HG02610 (cell line): ENCODE data around the gene OLFM2.
"Not testable (repeated sequence)": the region's sequence is repeated elsewhere in the genome, so short reads cannot be mapped to it uniquely, and the experiment has no call there.

Experiments used
- ATAC-seq: cut with Tn5 transposase; IDR thresholded peaks from one replicate; pipeline ENCODE4 v1.9.1; 2021; ENCODE audit warnings: mild to moderate bottlenecking, moderate library complexity; ENCODE audit not compliant: unreplicated experiment

Gene OLFM2

DNA sequence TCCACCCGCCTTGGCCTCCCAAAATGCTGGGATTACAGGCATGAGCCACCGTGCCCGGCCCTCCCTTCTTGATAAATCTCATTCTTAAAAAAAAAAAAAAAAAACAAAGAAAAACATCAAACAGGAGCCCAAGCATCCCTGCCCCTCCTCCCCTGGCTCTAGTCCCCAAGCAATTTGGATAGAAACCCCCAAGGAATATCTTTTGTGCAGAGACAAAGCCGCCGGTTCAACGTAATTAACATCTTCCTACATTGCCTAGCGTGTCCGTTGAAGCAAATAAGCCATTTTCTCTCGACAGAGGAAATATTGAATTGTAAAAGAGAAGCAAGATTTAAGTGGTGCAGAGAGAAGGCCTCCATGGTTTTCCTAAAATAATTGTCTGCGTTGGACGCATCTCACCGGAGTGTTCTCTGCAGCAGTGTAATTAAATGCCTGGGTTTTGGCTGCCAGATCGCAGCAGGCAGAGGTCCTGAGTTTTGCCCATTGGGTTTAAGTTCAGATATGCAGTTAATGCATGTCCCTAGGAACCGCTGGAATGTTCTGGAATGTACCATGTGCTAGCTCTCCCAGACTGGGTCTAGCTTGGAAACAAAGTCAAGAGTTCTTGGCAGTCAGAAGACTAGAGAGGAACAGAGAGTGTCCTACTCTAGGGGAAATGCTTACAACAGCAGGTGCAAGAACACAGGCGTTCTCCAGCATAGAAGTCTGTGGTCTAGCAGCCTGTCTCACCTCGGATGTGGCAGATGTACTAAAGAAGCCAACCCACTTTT lies 70.4 kb downstream of the OLFM2 start:
- no peak for ATAC-seq

DNA sequence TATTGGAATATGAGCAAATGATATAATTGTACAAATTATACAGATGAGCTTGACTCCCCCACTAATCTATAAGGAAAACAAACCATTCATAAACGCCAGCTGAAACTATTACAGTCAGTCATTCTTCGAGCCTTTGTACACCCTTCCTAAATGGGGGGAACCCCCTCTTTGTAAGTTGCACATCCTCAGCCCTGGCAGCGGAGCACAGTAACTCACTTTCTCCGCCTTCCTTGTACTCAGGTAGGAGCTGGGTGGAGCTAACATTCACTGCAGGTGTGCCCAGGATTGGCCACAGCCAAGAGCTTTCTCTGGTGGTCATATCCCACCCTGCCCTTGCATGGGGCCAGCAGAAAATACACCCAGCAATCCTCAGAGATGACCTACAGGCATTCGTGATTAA lies 72.6 kb downstream of the OLFM2 start:
- ATAC-seq, result no peak

DNA sequence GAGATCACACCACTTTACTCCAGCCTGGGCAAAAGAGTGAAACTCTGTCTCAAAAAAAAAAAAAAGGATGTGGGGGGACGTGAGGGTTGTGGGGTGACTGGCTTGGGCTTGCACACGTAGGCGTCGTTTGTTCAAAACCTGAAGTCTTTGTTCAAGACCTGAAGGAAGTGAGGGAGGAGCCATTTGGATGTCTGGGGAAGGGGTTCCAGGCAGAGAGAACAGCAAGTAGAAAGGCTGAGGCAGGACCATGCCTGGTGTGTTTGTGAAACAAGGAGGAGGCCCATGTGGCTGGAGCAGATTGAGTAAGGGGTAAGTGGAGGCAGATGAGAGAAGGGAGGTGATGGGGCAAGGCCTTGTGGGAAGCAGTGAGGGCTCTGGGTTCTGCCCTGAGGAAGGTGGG lies 73.4 kb downstream of the OLFM2 start:
- no peak for ATAC-seq

DNA sequence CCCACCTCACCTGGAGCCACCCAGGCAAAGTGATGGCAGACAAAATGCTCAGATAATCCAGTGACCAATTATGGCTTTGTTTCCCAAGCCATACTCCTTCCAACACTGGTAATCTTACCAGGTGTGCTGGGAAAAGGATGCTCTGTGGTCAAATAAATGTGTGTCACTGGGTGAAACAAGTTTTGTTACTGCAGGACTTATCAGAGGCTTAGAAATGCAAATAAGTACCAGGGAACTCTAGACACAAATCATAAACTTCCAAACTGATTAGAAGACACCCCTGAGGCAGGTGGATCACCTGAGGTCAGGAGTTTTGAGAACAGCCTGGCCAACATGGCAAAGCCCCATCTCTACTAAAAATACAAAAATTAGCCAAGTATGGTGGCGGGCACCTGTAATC lies 74.8 kb downstream of the OLFM2 start:
- ATAC-seq, result no peak

DNA sequence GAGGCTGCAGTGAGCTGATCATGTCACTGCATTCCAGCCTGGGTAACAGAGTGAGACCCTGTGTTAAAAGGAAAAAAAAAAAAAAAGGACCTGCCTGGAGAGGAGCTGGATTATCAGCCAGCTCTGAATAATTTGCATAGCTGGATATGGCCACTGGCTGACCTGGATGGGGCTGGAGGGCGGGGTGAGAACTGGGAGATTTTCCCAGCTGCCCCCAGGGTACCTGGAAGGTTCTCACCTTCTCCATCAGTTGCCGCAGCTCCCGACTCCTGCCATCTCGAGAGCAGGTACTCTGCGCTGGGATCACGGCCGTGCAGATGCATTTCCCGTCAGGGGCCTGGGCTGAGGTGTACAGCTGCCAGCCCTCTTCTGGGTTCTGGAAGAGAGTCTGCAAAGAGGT lies 75.9 kb downstream of the OLFM2 start:
- ATAC-seq, result no peak

DNA sequence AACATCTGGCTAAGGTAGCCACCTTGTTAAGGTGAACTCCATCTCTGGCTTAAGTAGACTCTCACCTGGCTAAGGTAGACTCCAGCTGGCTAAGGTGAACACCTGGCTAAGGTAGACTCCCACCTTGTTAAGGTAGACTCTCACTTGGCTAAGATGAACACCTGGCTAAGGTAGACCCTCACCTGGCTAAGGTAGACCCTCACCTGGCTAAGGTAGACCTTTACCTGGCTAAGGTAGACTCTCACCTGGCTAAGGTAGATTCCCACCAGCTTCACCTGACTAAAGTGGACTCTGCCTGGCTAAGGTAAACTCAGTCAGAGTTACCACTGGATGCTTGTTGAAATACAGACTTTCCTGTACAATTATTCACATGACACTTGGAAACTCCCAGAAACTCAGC lies 77.5 kb downstream of the OLFM2 start:
- no peak for ATAC-seq

DNA sequence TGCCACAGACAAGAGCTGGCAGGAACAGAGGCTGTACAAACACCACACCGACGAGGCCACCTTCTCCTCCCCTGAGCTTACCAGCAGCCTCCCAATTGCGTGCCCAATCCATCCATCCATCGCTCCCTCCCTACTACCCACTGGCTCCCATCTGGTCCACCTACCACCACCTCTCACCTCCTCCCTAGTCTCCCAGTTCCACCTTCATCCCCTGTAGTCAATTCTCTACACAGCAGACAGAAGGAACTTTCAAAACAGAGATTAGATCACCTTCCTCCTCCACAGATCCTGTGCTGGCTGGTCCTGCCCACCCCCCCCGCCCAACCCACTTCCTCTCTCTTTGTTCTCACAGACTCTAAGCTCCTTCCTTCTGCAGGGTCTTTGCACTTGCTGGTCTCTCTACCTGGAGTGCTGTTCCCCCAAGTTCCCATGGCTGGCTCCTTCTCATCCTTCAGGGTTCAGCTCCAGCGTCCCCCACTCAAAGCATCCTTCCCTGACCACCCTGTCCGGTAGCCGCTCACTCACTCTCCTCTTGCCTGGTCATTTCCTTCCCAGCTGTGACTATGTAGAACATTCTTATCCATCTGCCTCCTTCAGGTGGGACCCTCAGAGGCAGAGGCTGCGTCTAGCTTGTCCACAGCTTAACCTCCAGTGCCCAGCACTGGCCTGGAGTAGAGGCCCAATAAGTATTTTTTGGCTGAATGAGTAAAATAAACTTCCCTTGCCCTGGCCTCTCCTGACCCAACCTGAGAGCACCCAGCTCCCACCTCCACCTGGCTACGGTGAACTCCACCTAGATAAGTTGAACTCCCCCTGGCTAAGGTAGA lies 78.2 kb downstream of the OLFM2 start:
- ATAC-seq, result no peak

DNA sequence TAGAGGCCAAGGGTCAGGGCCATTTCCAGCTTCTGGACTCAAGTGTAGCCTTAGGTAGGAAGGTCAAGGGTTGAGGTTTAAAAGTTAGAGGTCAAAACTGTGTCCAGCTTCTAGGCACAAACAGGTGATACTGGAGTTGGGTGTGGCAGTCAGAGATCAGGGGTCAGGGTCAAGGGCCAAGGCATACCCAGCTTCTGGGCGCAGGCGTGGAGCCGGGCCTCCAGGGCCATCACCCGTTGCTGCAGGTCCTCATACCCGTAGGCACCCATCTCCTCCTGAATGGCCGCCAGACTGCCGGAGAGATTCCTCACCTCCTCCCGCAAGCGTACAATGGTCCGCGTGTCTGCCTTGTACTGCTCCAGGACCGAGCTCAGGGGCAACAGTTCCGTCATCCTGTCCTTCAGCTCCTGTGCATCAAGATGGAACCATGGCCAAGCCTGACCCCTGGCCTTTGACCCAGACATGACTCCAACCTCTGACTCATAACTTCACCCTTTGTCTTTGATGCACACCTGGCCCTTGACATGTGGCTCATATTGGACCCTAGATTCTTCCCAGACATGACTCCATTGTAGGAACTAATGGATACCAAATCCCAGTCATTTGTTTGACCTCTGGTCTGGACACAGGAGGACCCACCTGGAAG lies 79.1 kb downstream of the OLFM2 start:
- no peak for ATAC-seq

DNA sequence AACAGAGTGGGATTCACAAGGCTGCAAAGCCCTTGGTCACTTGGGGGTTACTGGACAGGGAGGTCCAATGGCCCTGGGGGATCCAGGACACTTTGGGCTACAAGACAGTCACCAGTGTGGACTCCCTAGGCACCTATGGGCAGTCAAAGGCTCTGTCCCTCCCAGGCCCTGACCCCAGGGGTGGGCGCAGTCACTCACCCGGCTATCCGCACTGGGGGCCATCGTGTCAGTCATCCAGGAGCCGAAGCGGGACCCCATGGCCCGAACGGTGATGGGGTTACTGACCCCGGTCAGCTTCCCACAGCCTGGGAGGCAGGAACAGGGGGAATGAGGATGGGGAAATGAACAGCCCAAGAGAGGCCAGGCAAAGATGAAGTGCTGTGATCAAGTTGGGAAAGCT lies 79.7 kb downstream of the OLFM2 start:
- no peak for ATAC-seq

DNA sequence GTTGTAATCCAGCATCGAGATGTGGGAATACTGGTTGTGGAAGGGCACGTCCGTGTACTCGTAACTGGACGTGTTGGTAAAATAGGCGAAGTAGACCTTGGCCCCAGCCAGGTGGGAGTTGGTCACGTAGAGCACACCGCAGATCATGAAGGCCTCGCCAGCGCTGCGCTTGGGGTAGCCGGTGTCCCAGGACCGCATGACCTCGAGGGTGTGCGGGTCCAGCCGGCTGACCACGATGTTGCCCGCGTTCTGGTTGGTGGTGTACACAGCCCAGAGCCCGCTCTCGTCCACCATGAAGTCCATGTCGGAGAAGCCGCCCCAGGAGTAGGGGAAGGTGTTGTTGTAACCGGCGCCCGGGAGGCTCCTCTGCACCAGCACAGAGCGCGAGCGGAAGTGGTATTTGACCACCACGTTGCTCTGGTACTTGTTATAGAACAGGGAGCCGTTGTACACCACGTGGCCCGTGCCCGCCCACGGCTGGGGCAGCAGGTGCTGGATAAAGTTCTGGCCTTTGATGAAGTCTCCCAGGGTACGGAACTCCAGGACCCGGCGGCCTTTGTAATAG lies 82.0 kb downstream of the OLFM2 start:
- no peak for ATAC-seq

DNA sequence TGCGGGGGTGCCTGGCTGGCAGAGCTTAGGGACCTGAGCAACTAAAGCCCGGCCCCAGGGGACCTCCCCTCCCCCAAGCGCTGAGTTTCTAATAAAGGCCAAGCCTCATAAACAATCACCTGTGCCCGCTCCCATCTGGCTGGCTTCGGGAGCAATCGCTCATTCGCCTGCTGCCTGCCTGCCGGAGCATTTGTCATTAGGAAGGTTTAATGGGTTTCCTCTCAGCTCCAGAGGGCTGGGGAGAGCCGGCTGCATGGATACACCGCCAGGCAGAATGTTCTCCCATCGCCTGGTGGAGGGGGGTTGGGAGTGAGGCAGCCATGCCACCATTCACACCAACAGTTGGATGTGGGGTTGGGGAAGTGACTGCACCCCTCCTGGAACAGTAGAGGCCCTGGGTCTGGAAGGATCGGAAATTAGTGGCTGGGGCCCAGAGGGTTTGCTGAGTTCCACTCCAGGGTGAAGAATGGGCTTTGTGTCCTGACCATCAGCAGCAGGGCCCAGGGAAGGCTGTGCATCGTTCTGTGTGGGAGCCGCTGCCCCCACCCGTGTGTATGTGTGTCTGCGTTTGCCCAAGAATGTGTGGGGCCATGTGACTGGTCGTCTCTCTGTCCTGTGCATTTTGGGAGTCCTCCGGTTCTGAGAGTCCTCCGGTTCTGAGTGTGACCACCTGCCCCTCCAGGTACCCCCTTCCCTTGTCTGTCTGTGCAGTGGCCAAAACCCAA lies 85.9 kb downstream of the OLFM2 start:
- no peak for ATAC-seq

DNA sequence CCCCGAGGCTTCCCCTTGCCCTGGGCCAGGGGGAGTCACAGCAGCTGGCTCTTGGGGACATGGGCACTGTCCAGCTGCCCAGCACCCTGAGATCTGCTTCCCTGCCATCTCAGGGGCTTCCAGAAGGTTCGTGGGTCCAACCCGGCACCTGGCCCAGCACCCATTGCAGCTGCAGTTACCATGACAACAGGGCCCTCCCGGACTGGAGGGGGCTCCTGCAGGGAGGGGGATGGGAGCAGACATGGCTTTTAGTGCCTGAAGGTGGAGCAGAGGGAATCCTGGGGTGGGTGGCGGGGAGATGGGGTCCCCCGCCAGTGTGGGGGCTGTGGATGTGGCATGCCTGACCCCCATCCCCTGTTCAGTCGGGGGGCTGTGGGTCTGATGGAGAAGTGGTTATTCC lies 86.5 kb downstream of the OLFM2 start:
- no peak for ATAC-seq

DNA sequence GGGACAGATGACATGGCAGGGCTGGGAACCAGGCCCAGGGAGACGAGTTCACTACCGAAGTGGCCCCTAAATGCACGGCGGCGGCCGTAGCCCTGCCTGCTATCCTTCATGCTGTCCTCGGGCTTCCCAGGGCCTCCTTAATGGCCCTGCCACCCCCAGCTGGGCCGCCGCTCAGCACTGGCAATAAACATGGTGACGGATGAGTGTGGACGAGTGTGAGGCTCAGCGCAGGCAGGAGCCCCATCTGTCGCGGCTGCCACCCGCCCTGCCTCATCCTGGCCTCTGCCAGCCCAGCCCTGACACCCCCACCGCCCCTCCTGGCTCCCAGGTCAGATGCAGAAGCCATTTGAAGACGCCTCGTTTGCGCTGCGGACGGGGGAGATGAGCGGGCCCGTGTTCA lies 87.6 kb downstream of the OLFM2 start:
- ATAC-seq, result no peak

DNA sequence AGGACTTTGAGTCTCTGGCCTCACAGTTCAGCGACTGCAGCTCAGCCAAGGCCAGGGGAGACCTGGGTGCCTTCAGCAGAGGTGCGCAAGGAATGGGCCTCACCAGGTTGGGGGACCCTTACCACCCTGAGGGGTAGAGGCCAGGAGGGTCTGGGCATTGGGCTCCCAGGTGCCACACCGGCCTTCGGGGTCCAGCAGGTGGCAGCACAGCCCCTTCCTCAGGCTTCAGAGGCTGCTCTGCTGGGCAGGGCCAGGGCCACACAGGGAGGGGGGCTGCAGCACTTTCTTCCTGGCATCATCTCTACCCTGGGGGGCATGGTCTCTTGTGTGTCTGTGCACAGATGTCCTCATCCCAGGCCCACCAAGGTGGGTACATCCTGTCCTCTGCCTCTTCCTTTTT lies 88.3 kb downstream of the OLFM2 start:
- ATAC-seq, result no peak

DNA sequence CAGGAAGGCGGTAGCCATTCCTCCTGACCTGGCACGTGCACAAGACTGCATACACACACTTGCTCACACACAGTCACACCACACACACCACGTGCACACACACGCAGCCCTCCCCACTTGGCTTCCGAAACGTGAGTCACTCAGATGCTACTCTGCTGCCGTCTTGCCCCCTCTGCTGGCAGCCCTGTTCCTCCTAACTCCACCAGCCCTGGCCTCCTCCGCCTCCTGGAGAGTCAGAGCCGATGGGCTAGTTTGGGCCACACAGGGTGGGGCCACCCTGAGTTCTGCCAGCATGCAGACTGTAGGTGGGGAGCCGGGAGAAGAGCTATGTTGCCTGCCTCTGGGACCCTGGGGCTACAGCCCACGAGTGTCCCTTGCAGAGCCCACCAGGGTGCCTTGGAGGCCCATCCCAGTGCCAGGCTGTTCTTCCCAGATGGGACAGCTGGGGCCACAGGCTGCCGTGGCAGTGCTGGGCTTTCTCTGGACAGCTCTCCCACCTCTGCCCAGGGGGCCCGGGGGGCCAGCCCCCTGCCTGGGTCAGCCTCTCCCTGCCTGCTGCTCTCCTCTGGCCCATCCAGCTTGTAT lies 89.1 kb downstream of the OLFM2 start:
- ATAC-seq, result no peak

DNA sequence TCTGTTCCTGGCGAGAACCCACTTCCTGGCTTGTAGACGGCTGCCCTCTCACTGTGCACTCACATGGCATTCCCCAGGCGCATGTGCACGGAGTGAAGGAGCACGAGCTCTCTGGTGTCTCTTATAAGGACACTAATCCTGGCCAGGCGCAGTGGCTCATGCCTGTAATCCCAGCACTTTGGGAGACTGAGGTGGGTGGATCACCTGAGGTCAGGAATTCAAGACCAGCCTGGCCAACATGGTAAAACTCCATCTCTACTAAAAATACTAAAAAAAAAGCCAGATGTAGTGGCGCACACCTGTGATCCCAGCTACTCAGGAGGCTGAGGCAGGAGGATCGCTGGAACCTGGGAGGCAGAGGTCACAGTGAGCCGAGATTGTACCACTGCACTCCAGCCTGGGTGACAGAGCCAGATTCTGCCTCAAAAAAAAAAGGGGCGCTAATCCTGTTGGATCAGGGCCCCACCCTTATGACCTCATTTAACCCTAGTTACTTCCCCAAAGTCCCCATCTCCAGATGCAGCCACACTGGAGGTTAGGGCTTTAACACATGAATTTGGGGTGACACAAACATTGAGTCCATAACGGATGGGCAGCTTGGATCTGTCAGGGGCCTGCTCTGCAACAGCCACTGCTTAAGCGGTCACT lies 92.6 kb downstream of the OLFM2 start:
- ATAC-seq, result not testable (repeated sequence)

DNA sequence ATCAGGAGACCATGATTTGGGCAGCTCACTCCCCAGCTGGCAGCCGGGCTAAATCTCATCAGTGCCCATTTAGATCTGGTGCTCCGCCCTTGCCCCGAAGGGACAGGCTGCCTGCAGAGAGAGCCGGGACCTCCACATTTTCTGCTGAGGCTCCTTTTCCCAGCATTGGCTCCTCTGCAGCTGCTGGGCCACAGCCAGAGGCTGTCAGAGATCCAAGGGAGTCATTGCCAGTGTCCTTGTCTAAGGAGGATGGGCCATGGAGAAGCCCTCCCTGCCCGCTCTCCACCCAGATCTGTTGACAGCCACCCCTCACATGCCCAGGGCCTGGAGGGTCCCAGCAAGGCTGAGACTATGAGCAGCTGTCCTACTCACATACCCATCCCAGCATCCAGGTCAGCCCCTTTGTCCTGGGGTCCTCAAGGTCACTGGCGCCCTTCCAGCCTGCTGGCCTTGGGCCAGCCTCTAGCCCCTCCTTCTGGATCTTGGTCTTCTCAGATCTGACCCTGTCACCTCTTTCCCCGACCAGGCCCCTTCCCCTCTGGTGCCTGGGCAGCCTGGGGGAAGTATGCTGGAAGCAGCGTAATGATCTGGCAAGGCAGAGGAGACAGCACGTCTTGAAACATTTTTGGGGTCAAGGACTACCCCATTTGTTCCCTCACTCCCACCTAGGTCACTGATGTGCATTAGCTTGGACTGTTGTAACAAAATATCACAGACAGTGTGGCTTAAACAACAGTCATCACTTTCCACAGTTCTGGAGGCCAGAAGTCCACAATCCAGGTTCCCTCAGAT lies 93.3 kb downstream of the OLFM2 start:
- no peak for ATAC-seq

DNA sequence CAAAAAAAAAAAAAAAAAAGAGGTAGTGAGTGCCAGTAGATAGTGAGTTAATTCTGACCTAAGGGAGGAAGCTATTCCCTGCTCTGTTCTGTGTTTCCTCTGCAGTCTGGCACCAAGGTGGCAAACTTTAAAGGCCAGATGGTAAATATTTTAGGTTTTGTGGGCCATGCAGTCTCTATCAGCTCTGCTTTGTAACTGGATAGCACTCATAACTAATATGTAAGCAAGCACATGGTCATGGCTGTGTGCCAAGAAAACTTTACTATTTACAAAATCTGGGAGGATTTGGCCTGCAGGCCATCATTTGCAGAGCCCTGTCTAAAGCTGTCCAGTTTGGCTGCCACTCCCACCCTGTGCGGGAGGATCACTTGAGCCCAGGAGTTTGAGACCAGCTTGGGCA lies 96.9 kb downstream of the OLFM2 start:
- no peak for ATAC-seq

DNA sequence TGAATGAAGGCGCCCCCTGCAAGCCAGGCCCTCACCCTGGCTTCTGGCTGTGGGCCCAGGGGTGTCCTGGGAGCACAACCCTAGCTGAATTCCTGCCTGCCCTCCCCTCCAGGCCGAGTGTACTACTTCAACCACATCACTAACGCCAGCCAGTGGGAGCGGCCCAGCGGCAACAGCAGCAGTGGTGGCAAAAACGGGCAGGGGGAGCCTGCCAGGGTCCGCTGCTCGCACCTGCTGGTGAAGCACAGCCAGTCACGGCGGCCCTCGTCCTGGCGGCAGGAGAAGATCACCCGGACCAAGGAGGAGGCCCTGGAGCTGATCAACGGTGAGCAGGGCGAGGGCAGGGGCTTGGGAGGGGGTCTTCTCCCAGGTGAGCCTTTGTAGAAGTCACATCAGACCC lies 98.0 kb downstream of the OLFM2 start:
- no peak for ATAC-seq
